Lung (tissue), 12 donors: ENCODE measurements around the gene GRM5. TPM values are rescaled to one million over a fixed set of nuclear protein-coding genes. Genes with fewer than 3 reads are reported as not detected.
A peak's percentile ranks its signal among the peaks of the same experiment; 100 is the strongest.

Experiments used
- ATAC-seq: fragments of 200-7000 bp; cut with Tn5 transposase; one replicate; pipeline ENCODE4 v1.9.1; 2020; ENCODE audit warnings: moderate number of reproducible peaks; ENCODE audit not compliant: insufficient read depth, low FRiP score
- DNase-seq, 3 donors: peaks; one replicate each; pipeline ENCODE4 v3.0.0-alpha.2; 2013 to 2017
- H3K27ac ChIP-seq, 2 donors: one replicate each; pipeline ENCODE4 v1.5.1; 2013; ENCODE audit warnings: mild to moderate bottlenecking in 2 of 2, moderate library complexity in 2 of 2, control low read depth in 1 of 2, inconsistent platforms in 1 of 2, low read depth in 1 of 2, low read length in 1 of 2
- H3K27me3 ChIP-seq, 3 donors: one replicate each; pipeline ENCODE4 v1.5.1; 2013; ENCODE audit warnings: low read length in 2 of 3; ENCODE audit not compliant: control insufficient read depth in 3 of 3, insufficient read depth in 3 of 3
- H3K36me3 ChIP-seq, 4 donors: one replicate each; pipeline ENCODE4 v1.5.1; 2013; ENCODE audit warnings: low read length in 4 of 4, mild to moderate bottlenecking in 1 of 4, moderate library complexity in 1 of 4; ENCODE audit not compliant: control insufficient read depth in 4 of 4, insufficient read depth in 4 of 4
- H3K4me1 ChIP-seq, 5 donors: one replicate each; pipeline ENCODE4 v1.5.1; 2013; ENCODE audit warnings: low read length in 5 of 5, mild to moderate bottlenecking in 2 of 5, moderate library complexity in 1 of 5; ENCODE audit not compliant: control insufficient read depth in 5 of 5, insufficient read depth in 5 of 5
- H3K4me3 ChIP-seq: one replicate; pipeline ENCODE4 v1.5.1; 2013; ENCODE audit warnings: mild to moderate bottlenecking, control low read depth, moderate library complexity
- H3K9ac ChIP-seq, 2 donors: one replicate each; pipeline ENCODE4 v1.5.1; 2013; ENCODE audit warnings: low read length in 2 of 2, control low read depth in 1 of 2; ENCODE audit not compliant: insufficient read depth in 1 of 2
- H3K9me3 ChIP-seq, 4 donors: one replicate each; pipeline ENCODE4 v1.5.1; 2013; ENCODE audit warnings: low read length in 3 of 4, mild to moderate bottlenecking in 1 of 4, moderate library complexity in 1 of 4; ENCODE audit not compliant: control insufficient read depth in 4 of 4, insufficient read depth in 3 of 4
- CTCF ChIP-seq: IDR thresholded peaks from 2 replicates; pipeline ENCODE4 v1.5.1; 2012; ENCODE audit warnings: mild to moderate bottlenecking; ENCODE audit errors: control extremely low read depth, extremely low read depth
- WGBS, 2 donors: extraction: QIAGEN DNeasy Blood & Tissue Kit; methylation state at CpG; one replicate each; pipeline ENCODE4 v1.1.7; 2013; 5-methylcytosine and 5-hydroxymethylcytosine counted together
- polyA plus RNA-seq, 2 donors: library from polyadenylated mRNA; stranded (reverse); fragments of 200-250 nt; gene quantifications; one replicate each; pipeline ENCODE4 v1.2.1, GENCODE V29; 2013
- total RNA-seq, 2 donors: library from RNA; depleted of rRNA in 1 of 2; stranded (reverse); fragments of >200 nt in 1 of 2; gene quantifications; one replicate each; pipeline ENCODE4 v1.2.1, GENCODE V29; 2014 to 2021
- donor health status: control.
- donor health status: control.
- donor health status: Bipolar disorder and iron deficiency.
- donor health status: healthy.
- donor health status: DM: yes; HTN: yes; CAD: no.

The GRM5 gene
- total and polyA plus RNA-seq, 4 donors, result 0.02 to 1.2 (median 0.35) TPM

- Histone ChIP-seq H3K4me3 (no peak overlapping the region), H3K36me3 (no peaks in the 10 kb centered on the region), H3K27ac (no peak overlapping the region), H3K27me3 (no peaks in the 10 kb centered on the region), H3K9me3 (no peaks in the 10 kb centered on the region), H3K9ac (no peak overlapping the region), H3K4me1 (peaks cover 0 to 28% (median 0%) of the 10 kb centered on the region in 5 donors)
- peak in 2 of 3 donors; percentile 93 to 95 for DNase-seq
- WGBS, 2 donors, result 50 to 65% methylated on average over 1 of the region's 1 CpG
- TF ChIP-seq CTCF, result no peak
- no peak for ATAC-seq
Observed at GRCh38 chr11:88657076-88657738, 408.6 kb downstream of the GRM5 start.

- TF ChIP-seq CTCF, result no peak
- Histone ChIP-seq H3K9me3 (no peaks in the 10 kb centered on the region), H3K27ac (no peak overlapping the region), H3K36me3 (no peaks in the 10 kb centered on the region), H3K4me3 (no peak overlapping the region), H3K4me1 (peaks cover 0 to 28% (median 0%) of the 10 kb centered on the region in 5 donors), H3K9ac (no peak overlapping the region), H3K27me3 (no peaks in the 10 kb centered on the region)
- ATAC-seq, result no peak
- 85 to 91% methylated on average over 3 of the region's 3 CpGs for WGBS, 2 donors
- peak in 2 of 3 donors; percentile 47 to 53 for DNase-seq
Observed at GRCh38 chr11:88656283-88656682, 409.5 kb downstream of the GRM5 start.

- H3K4me3 ChIP-seq, result no peak overlapping the region
- peak in 2 of 3 donors; percentile 58 to 63 for DNase-seq
- ATAC-seq, result no peak
Observed at GRCh38 chr11:88655656-88656055, 410.1 kb downstream of the GRM5 start.

More at GRCh38 chr11:88655656-88656055, 410.1 kb downstream of the GRM5 start:
- Histone ChIP-seq H3K27ac (no peak overlapping the region), H3K4me1 (peaks cover 0 to 28% (median 0%) of the 10 kb centered on the region in 5 donors), H3K36me3 (no peaks in the 10 kb centered on the region), H3K27me3 (no peaks in the 10 kb centered on the region), H3K9me3 (no peaks in the 10 kb centered on the region), H3K9ac (no peak overlapping the region)
- TF ChIP-seq CTCF, result no peak
